ENCODE measurements around the gene CYS1. TPM values are rescaled to one million over a fixed set of nuclear protein-coding genes. Genes with fewer than 3 reads are reported as not detected.
"Not testable (repeated sequence)": the region's sequence is repeated elsewhere in the genome, so short reads cannot be mapped to it uniquely, and the experiment has no call there.

Gene CYS1
- total RNA-seq, 1 donor from 2014 or later: 0.56 TPM

DNA sequence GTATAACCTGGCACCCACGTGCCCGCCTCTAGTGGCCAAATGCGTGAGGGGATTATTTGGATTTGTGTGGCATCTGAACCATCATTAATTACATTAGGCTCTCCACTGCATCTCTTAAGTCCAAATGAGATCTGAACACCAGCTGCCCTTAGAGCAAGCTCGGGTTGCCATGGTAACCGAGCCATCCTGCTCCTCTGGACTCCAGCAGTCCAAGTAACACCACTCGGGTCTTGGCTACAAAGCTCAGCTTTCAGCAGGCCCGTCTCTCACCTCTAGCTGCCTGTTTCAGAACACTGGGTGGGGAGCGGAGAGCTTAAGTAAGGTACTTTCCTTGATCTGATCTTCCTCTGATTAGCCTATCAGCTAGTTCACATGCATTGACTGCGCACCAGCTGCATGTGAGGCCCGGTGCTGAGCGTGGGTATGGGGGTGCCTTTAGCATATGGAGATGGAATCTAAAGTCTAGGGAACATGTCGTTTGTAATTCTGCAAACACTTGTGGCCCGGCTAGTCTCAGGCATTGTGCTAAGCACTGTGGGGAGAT is 14.1 kb upstream of the CYS1 start:
- H3K4me1 Mint-ChIP-seq: peaks cover 49% of the 10 kb centered on the region
- no peak overlapping the region for H3K27ac Mint-ChIP-seq
- TF ChIP-seq EZH2phosphoT487 (IDR thresholded peaks at IDR 0.05) (no peak), EZH2 (IDR thresholded peaks at IDR 0.05) (no peak)
- TF ChIP-seq, protein P1, sequence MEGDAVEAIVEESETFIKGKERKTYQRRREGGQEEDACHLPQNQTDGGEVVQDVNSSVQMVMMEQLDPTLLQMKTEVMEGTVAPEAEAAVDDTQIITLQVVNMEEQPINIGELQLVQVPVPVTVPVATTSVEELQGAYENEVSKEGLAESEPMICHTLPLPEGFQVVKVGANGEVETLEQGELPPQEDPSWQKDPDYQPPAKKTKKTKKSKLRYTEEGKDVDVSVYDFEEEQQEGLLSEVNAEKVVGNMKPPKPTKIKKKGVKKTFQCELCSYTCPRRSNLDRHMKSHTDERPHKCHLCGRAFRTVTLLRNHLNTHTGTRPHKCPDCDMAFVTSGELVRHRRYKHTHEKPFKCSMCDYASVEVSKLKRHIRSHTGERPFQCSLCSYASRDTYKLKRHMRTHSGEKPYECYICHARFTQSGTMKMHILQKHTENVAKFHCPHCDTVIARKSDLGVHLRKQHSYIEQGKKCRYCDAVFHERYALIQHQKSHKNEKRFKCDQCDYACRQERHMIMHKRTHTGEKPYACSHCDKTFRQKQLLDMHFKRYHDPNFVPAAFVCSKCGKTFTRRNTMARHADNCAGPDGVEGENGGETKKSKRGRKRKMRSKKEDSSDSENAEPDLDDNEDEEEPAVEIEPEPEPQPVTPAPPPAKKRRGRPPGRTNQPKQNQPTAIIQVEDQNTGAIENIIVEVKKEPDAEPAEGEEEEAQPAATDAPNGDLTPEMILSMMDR (IDR thresholded peaks at IDR 0.05): no peak
- no peak overlapping the region for H2AFZ ChIP-seq (replicated peaks)
- peaks cover 30% of the 10 kb centered on the region for H3K4me1 ChIP-seq
- no peak overlapping the region for H3K27ac ChIP-seq
- no peaks in the 10 kb centered on the region for H3F3A ChIP-seq (ENCODE audit: low read depth)
- H3K4me2 ChIP-seq: peak overlapping the region; percentile 14
- no peaks in the 10 kb centered on the region for H3K9me3 ChIP-seq (ENCODE audit: low read depth)
- H3K4me3 Mint-ChIP-seq: peak overlapping the region; percentile 12
- no peak overlapping the region for H3K4me3 ChIP-seq
- H3K9me3 Mint-ChIP-seq: no peaks in the 10 kb centered on the region
- peaks cover 5% of the 10 kb centered on the region for H4K20me1 ChIP-seq (ENCODE audit: low read depth)
- H3K27me3 ChIP-seq: no peaks in the 10 kb centered on the region
- peaks cover 8% of the 10 kb centered on the region for H3K27me3 Mint-ChIP-seq (ENCODE audit: insufficient read depth, low read depth)
- H3K79me2 ChIP-seq (ENCODE audit: low read depth): no peaks in the 10 kb centered on the region
- H3K9ac ChIP-seq: no peak overlapping the region
- peaks cover 2% of the 10 kb centered on the region for H3K36me3 Mint-ChIP-seq
- no peaks in the 10 kb centered on the region for H3K36me3 ChIP-seq
- peak; percentile 89 for DNase-seq (ENCODE audit: low spot score)

- not testable (repeated sequence) for H2AFZ ChIP-seq (replicated peaks); H3K27ac Mint-ChIP-seq; H4K20me1 ChIP-seq (ENCODE audit: low read depth); H3K9me3 ChIP-seq (ENCODE audit: low read depth); DNase-seq (ENCODE audit: low spot score); H3F3A ChIP-seq (ENCODE audit: low read depth); H3K36me3 Mint-ChIP-seq; H3K27me3 ChIP-seq; H3K4me3 Mint-ChIP-seq; H3K9ac ChIP-seq; H3K79me2 ChIP-seq (ENCODE audit: low read depth); H3K9me3 Mint-ChIP-seq; H3K4me3 ChIP-seq; H3K4me2 ChIP-seq; H3K27ac ChIP-seq; H3K36me3 ChIP-seq
- Mint-ChIP-seq H3K4me1 (peaks cover 39% of the 10 kb centered on the region), H3K27me3 (ENCODE audit: insufficient read depth, low read depth) (peaks cover 15% of the 10 kb centered on the region)
- H3K4me1 ChIP-seq: peaks cover 26% of the 10 kb centered on the region
These were observed 11.7 kb upstream of the CYS1 start for GRCh38 chr2:10091889-10092244.

DNA sequence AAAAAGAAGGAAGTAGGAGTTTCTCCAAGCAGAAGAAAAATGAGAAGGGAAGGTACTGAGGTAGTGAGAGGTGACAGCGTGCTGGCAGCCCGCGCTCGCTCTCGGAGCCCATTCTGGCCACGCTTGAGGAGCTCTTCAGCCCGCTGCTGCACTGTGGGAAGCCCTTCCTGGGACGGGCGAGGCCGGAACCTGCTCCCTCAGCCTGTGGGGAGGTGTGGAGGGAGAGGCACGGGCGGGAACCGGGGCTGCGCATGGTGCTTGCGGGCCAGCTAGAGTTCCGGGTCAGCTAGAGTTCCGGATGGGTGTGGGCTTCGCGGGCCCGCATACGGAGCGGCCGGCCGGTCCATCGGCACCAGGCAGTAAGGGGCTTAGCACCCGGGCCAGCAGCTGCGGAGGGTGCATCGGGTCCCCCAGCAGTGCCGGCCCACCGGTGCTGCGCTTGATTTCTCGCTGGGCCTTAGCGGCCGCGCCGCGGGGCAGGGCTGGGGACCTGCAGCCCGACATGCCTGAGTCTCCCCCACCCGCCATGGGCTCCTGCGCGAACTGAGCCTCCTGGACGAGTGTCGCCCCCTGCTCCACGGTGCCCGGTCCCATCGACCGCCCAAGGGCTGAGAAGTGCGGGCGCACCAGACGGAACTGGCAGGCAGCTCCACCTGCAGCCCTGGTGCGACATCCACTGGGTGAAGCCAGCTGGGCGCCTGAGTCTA is 11.1 kb upstream of the CYS1 start:
- TF ChIP-seq EZH2 (IDR thresholded peaks at IDR 0.05): no peak
- Mint-ChIP-seq H3K27me3 (ENCODE audit: insufficient read depth, low read depth) (peaks cover 15% of the 10 kb centered on the region), H3K9me3 (no peaks in the 10 kb centered on the region), H3K36me3 (peaks cover 2% of the 10 kb centered on the region), H3K4me1 (peaks cover 35% of the 10 kb centered on the region), H3K4me3 (no peak overlapping the region), H3K27ac (no peak overlapping the region)
- H3K4me3 ChIP-seq: no peak overlapping the region
- H3K4me1 ChIP-seq: peaks cover 20% of the 10 kb centered on the region
- no peaks in the 10 kb centered on the region for H3K36me3 ChIP-seq
- H3K79me2 ChIP-seq (ENCODE audit: low read depth): no peaks in the 10 kb centered on the region
- no peaks in the 10 kb centered on the region for H3F3A ChIP-seq (ENCODE audit: low read depth)
- H3K27me3 ChIP-seq: no peaks in the 10 kb centered on the region
- H3K9me3 ChIP-seq (ENCODE audit: low read depth): no peaks in the 10 kb centered on the region
- no peak for DNase-seq (ENCODE audit: low spot score)
- no peak overlapping the region for H3K9ac ChIP-seq
- H3K4me2 ChIP-seq: no peak overlapping the region
- H3K27ac ChIP-seq: no peak overlapping the region
- no peak overlapping the region for H2AFZ ChIP-seq (replicated peaks)
- H4K20me1 ChIP-seq (ENCODE audit: low read depth): no peaks in the 10 kb centered on the region

GRCh38 chr2:10089565-10090190 is 9.5 kb upstream of the CYS1 start:
- peaks cover 12% of the 10 kb centered on the region for H3K27me3 Mint-ChIP-seq (ENCODE audit: insufficient read depth, low read depth)
- peaks cover 2% of the 10 kb centered on the region for H3K36me3 Mint-ChIP-seq
- no peak for DNase-seq (ENCODE audit: low spot score)
- H3K4me1 Mint-ChIP-seq: peaks cover 20% of the 10 kb centered on the region
- Histone ChIP-seq H4K20me1 (ENCODE audit: low read depth) (no peaks in the 10 kb centered on the region), H3F3A (ENCODE audit: low read depth) (no peaks in the 10 kb centered on the region), H3K27ac (no peak overlapping the region), H3K9me3 (ENCODE audit: low read depth) (no peaks in the 10 kb centered on the region), H3K4me3 (no peak overlapping the region), H3K9ac (no peak overlapping the region), H3K36me3 (no peaks in the 10 kb centered on the region), H3K4me1 (peaks cover 6% of the 10 kb centered on the region), H2AFZ (replicated peaks) (no peak overlapping the region), H3K79me2 (ENCODE audit: low read depth) (no peaks in the 10 kb centered on the region), H3K4me2 (no peak overlapping the region), H3K27me3 (peaks cover under 1% of the 10 kb centered on the region)
- no peak for TF ChIP-seq EZH2phosphoT487 (IDR thresholded peaks at IDR 0.05)
- TF ChIP-seq EZH2 (IDR thresholded peaks at IDR 0.05): no peak
- TF ChIP-seq, protein P1 (IDR thresholded peaks at IDR 0.05): no peak
- H3K9me3 Mint-ChIP-seq: no peaks in the 10 kb centered on the region
- no peak overlapping the region for H3K4me3 Mint-ChIP-seq
- H3K27ac Mint-ChIP-seq: no peak overlapping the region
